Common myeloid progenitor, CD34-positive (primary cell): Measurements from ENCODE around the gene PIK3AP1.
"Not testable (repeated sequence)": the region's sequence is repeated elsewhere in the genome, so short reads cannot be mapped to it uniquely, and the experiment has no call there.

Experiments used
- CTCF ChIA-PET: fragments of 350-600 bp; sonication (Branson Sonifier 250); formaldehyde crosslinking; loops from one replicate; lab custom pipeline; 2021; ENCODE audit warnings: antibody characterized with exemption; lab: Charles Lee
- POLR2A ChIA-PET: fragments of 350-600 bp; sonication (Branson Sonifier 250); formaldehyde crosslinking; loops from one replicate; lab custom pipeline; 2021; ENCODE audit warnings: antibody characterized with exemption; lab: Charles Lee
- DNase-seq, 3 donors: peaks; one replicate each; pipeline versions ENCODE4 v3.0.0 to v3.0.0-alpha.2; 2013
- H3K27ac ChIP-seq, 2 experiments: 1 replicate in 1 of 2; 2 replicates in 1 of 2; pipeline ENCODE4 v1.7.0; 2013; ENCODE audit warnings: inconsistent platforms in 2 of 2, low read length in 2 of 2, mild to moderate bottlenecking in 2 of 2, low read depth in 1 of 2, moderate library complexity in 1 of 2; ENCODE audit not compliant: severe bottlenecking in 2 of 2, insufficient read depth in 1 of 2, poor library complexity in 1 of 2
- H3K27me3 ChIP-seq, 5 experiments: replicated peaks in 2 of 5; 1 replicate in 3 of 5; 2 replicates in 2 of 5; pipeline versions ENCODE4 v1.6.1 to v1.7.0; 2013; ENCODE audit warnings: low read length in 4 of 5, mild to moderate bottlenecking in 2 of 5, moderate library complexity in 2 of 5, inconsistent platforms in 1 of 5; ENCODE audit not compliant: insufficient read depth in 5 of 5, control insufficient read depth in 4 of 5
- H3K36me3 ChIP-seq, 4 experiments: 1 replicate in 2 of 4; 2 replicates in 2 of 4; pipeline versions ENCODE4 v1.6.1 to v1.7.0; 2013; ENCODE audit warnings: low read length in 3 of 4, control low read depth in 1 of 4, mild to moderate bottlenecking in 1 of 4; ENCODE audit not compliant: control insufficient read depth in 4 of 4, insufficient read depth in 4 of 4
- H3K4me1 ChIP-seq, 4 experiments: 1 replicate in 3 of 4; 2 replicates in 1 of 4; pipeline versions ENCODE4 v1.6.1 to v1.7.1; 2013; ENCODE audit warnings: low read length in 3 of 4, mild to moderate bottlenecking in 3 of 4, control low read depth in 1 of 4, inconsistent platforms in 1 of 4, moderate library complexity in 1 of 4; ENCODE audit not compliant: control insufficient read depth in 4 of 4, insufficient read depth in 4 of 4; ENCODE audit errors: control extremely low read depth in 1 of 4
- H3K4me3 ChIP-seq, 7 experiments: 1 replicate in 4 of 7; 2 replicates in 3 of 7; pipeline versions ENCODE4 v1.5.1 to v1.7.0; 2013; ENCODE audit warnings: mild to moderate bottlenecking in 7 of 7, low read length in 6 of 7, moderate library complexity in 6 of 7, inconsistent platforms in 2 of 7, low read depth in 2 of 7, control low read depth in 1 of 7; ENCODE audit not compliant: insufficient read depth in 4 of 7, control insufficient read depth in 1 of 7; ENCODE audit errors: extremely low read depth in 1 of 7
- H3K9me3 ChIP-seq, 5 experiments: 1 replicate in 4 of 5; 2 replicates in 1 of 5; pipeline versions ENCODE4 v1.6.1 to v1.7.1; 2013; ENCODE audit warnings: low read length in 4 of 5, mild to moderate bottlenecking in 2 of 5, inconsistent platforms in 1 of 5, low read depth in 1 of 5, moderate library complexity in 1 of 5; ENCODE audit not compliant: control insufficient read depth in 4 of 5, insufficient read depth in 2 of 5; ENCODE audit errors: control extremely low read depth in 1 of 5
- WGBS: methylation state at CpG from one replicate; pipeline ENCODE4 v1.1.5; 2013; ENCODE audit not compliant: insufficient coverage; 5-methylcytosine and 5-hydroxymethylcytosine counted together

Gene PIK3AP1

GRCh38 chr10:96548589-96548988, 171.7 kb downstream of the PIK3AP1 start:
- peak in 2 of 3 donors; percentile 10 to 13 for DNase-seq
- peaks cover 20 to 61% (median 42%) of the 10 kb centered on the region in 4 experiments for H3K36me3 ChIP-seq
- H3K9me3 ChIP-seq, result no peaks in the 10 kb centered on the region
- no peaks in the 10 kb centered on the region for H3K27me3 ChIP-seq
- H3K27ac ChIP-seq, result no peak overlapping the region
- ChIA-PET CTCF (interaction anchor here (0.6 kb wide), 1 partner anchor 33 kb away, joined by 4 read pairs; no protein-coding TSS in a partner anchor), POLR2A (no interaction called here)
- H3K4me1 ChIP-seq, result no peaks in the 10 kb centered on the region
- no CpG with 5 or more reads among the region's 5 CpGs for WGBS
- no peak overlapping the region for H3K4me3 ChIP-seq

GRCh38 chr10:96545558-96545957, 174.8 kb downstream of the PIK3AP1 start:
- DNase-seq, H3K27me3 ChIP-seq, H3K9me3 ChIP-seq, H3K4me1 ChIP-seq, H3K4me3 ChIP-seq, POLR2A ChIA-PET, H3K27ac ChIP-seq: not testable (repeated sequence)
- peaks cover 22 to 62% (median 41%) of the 10 kb centered on the region in 4 experiments for H3K36me3 ChIP-seq
- 100% methylated on average over 5 of the region's 10 CpGs for WGBS
- CTCF ChIA-PET, result interaction anchor here (0.9 to 1.0 kb wide), 2 partner anchors 150 to 170 kb away, joined by 3 to 4 read pairs; no protein-coding TSS in a partner anchor
